Esophagus squamous epithelium (tissue), 4 donors: ENCODE results near the gene DUS2.

Experiments used
- POLR2A ChIP-seq, 4 donors: fragments of 450-650 bp; IDR thresholded peaks; one replicate each; pipeline ENCODE4 v1.6.1; 2017; ENCODE audit warnings: antibody characterized with exemption in 4 of 4, mild to moderate bottlenecking in 4 of 4, moderate library complexity in 3 of 4
- TF ChIP-seq, protein P1 (sequence below), 6 experiments: fragments of 450-650 bp in 4 of 6; fragments of 200-600 bp in 2 of 6; sonication (generic) in 2 of 6; IDR thresholded peaks; one replicate each; pipeline ENCODE4 v1.5.1; 2016 to 2019; ENCODE audit warnings: antibody characterized with exemption in 6 of 6, mild to moderate bottlenecking in 4 of 6, moderate library complexity in 4 of 6

DNA sequence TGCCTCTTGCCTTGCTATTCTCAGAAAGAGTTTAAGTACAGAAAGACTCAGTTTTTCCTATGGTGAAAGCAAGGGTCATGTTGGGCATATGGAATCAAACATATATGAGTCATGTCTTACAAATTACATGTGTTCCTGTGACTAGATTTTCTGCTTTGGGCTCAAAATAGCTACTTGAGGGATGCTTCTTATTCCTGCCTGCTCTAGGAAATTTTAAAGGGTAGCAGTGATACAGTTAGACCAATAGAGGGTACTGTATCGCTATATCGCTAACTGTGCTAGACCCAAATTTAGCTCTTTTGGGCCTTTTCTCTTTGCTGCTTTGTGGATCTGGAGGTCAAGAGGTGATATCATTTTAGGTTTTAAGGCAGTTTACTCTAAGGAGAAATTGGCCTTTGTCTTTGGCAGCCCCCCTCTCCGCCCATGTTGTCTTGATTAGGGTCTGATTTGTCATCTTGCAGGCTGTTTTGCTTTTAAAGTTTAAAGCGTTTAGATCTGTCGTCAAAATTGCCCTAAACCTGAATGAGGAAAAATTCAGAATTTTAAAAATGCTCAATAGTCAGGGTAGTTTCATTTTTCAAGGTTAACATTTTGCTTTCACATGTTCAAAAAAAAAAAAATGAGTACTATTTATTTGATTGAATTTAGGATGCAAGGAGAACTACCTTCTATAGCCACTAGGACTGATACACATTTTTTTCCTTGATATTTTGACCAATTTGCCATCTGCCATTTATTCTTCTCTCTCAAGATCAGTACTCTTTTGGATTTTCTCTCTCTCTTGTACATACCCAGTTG is 70.9 kb downstream of the DUS2 start:
- TF ChIP-seq, protein P1, sequence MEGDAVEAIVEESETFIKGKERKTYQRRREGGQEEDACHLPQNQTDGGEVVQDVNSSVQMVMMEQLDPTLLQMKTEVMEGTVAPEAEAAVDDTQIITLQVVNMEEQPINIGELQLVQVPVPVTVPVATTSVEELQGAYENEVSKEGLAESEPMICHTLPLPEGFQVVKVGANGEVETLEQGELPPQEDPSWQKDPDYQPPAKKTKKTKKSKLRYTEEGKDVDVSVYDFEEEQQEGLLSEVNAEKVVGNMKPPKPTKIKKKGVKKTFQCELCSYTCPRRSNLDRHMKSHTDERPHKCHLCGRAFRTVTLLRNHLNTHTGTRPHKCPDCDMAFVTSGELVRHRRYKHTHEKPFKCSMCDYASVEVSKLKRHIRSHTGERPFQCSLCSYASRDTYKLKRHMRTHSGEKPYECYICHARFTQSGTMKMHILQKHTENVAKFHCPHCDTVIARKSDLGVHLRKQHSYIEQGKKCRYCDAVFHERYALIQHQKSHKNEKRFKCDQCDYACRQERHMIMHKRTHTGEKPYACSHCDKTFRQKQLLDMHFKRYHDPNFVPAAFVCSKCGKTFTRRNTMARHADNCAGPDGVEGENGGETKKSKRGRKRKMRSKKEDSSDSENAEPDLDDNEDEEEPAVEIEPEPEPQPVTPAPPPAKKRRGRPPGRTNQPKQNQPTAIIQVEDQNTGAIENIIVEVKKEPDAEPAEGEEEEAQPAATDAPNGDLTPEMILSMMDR (IDR thresholded peaks at IDR 0.05), result peak in 4 of 6 experiments; percentile 8 to 42 (median 28)
- TF ChIP-seq POLR2A (IDR thresholded peaks at IDR 0.05), result no peak
